Vagina (tissue), 2 donors: ENCODE data around the gene WDR20. TPM values are rescaled to one million over a fixed set of nuclear protein-coding genes. Genes with fewer than 3 reads are reported as not detected.
"Not testable (repeated sequence)": the region's sequence is repeated elsewhere in the genome, so short reads cannot be mapped to it uniquely, and the experiment has no call there.

Source experiments
- DNase-seq, 2 donors: peaks; one replicate each; pipeline ENCODE4 v3.0.0-alpha.2; 2017; ENCODE audit errors: extremely low spot score in 2 of 2
- H3K27ac ChIP-seq: fragments of 200-600 bp; sonication (generic); one replicate; pipeline ENCODE4 v1.5.1; 2019
- H3K27me3 ChIP-seq: fragments of 200-600 bp; sonication (generic); one replicate; pipeline ENCODE4 v1.5.1; 2019
- H3K36me3 ChIP-seq, 2 donors: fragments of 200-600 bp; sonication (generic); one replicate each; pipeline ENCODE4 v1.5.1; 2017 to 2019
- H3K4me1 ChIP-seq: fragments of 200-600 bp; sonication (generic); one replicate; pipeline ENCODE4 v1.5.1; 2019
- H3K4me3 ChIP-seq, 2 donors: fragments of 200-600 bp; sonication (generic); 1 replicate in 1 of 2; 2 replicates in 1 of 2; pipeline ENCODE4 v1.5.1; 2016 to 2019
- H3K9me3 ChIP-seq: fragments of 200-600 bp; sonication (generic); one replicate; pipeline ENCODE4 v1.5.1; 2019
- CTCF ChIP-seq, 3 experiments: fragments of 450-650 bp in 2 of 3; fragments of 200-600 bp in 1 of 3; sonication (generic) in 1 of 3; IDR thresholded peaks; one replicate each; pipeline ENCODE4 v1.5.1; 2017 to 2019; ENCODE audit warnings: antibody characterized with exemption in 3 of 3, mild to moderate bottlenecking in 2 of 3, moderate library complexity in 2 of 3
- POLR2A ChIP-seq, 2 donors: fragments of 450-650 bp; IDR thresholded peaks; one replicate each; pipeline ENCODE4 v1.6.1; 2017; ENCODE audit warnings: antibody characterized with exemption in 2 of 2, mild to moderate bottlenecking in 2 of 2, moderate library complexity in 2 of 2
- POLR2AphosphoS5 ChIP-seq, 2 donors: sonication (generic); formaldehyde crosslinking; IDR thresholded peaks; one replicate each; pipeline ENCODE4 v1.9.0; 2017; ENCODE audit warnings: antibody characterized with exemption in 2 of 2, mild to moderate bottlenecking in 2 of 2, low read depth in 1 of 2; ENCODE audit not compliant: insufficient read depth in 1 of 2
- intact Hi-C: fragments of 100-400 bp; cut with DNase I; formaldehyde crosslinking; loops from one replicate; pipeline ENCODE4 v1.15.1; 2023
- total RNA-seq: library from RNA; depleted of rRNA; stranded (reverse); fragments of >200 nt; gene quantifications from one replicate; pipeline ENCODE4 v1.2.3, GENCODE V29; 2016

WDR20 gene
- total RNA-seq, 1 donor from 2014 or later = 24.8 TPM

- no peak for DNase-seq
- no peak overlapping the region for H3K27ac ChIP-seq
- H3K4me1 ChIP-seq = peaks cover 39% of the 10 kb centered on the region
- TF ChIP-seq POLR2AphosphoS5 (IDR thresholded peaks at IDR 0.05; ENCODE audit: insufficient read depth in 1 of 2, low read depth in 1 of 2) (no peak), POLR2A (IDR thresholded peaks at IDR 0.05) (no peak)
- intact Hi-C loops = no loop called here
- no peak overlapping the region for H3K4me3 ChIP-seq
- no peaks in the 10 kb centered on the region for H3K36me3 ChIP-seq
- no peaks in the 10 kb centered on the region for H3K27me3 ChIP-seq
- no peaks in the 10 kb centered on the region for H3K9me3 ChIP-seq
These were observed 24.5 kb downstream of the WDR20 start for GRCh38 chr14:102164241-102164641.

GRCh38 chr14:102164965-102165364 is 25.3 kb downstream of the WDR20 start:
- no peaks in the 10 kb centered on the region for H3K36me3 ChIP-seq
- no peak overlapping the region for H3K4me3 ChIP-seq
- no peak for DNase-seq
- H3K9me3 ChIP-seq = no peaks in the 10 kb centered on the region
- no peak overlapping the region for H3K27ac ChIP-seq
- intact Hi-C loops = no loop called here
- H3K27me3 ChIP-seq = no peaks in the 10 kb centered on the region
- TF ChIP-seq CTCF (IDR thresholded peaks at IDR 0.05) (no peak), POLR2AphosphoS5 (IDR thresholded peaks at IDR 0.05; ENCODE audit: insufficient read depth in 1 of 2, low read depth in 1 of 2) (no peak), POLR2A (IDR thresholded peaks at IDR 0.05) (no peak)
- peaks cover 36% of the 10 kb centered on the region for H3K4me1 ChIP-seq

DNA sequence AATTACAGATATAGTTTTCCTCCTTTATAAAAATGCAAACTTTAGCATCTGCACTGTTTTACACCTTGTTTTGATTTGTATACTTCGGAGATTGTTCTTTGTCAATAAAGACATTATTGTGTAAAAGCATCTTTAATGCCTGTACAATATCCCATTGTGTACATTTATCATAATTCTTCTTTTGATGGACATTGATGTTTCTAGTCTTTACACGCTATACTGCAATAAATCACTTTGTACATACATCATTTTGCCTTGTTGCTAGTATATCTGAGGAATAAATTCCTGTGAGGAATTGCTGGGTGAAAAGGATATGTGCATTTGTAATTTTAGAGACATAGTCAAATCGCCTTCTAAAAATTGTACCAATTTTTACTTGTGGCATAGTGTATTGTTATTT is 30.4 kb downstream of the WDR20 start:
- intact Hi-C loops = no loop called here
- Histone ChIP-seq H3K27me3 (no peaks in the 10 kb centered on the region), H3K9me3 (no peaks in the 10 kb centered on the region), H3K27ac (no peak overlapping the region), H3K36me3 (no peaks in the 10 kb centered on the region), H3K4me1 (peaks cover 21% of the 10 kb centered on the region), H3K4me3 (no peak overlapping the region)
- TF ChIP-seq POLR2AphosphoS5 (IDR thresholded peaks at IDR 0.05; ENCODE audit: insufficient read depth in 1 of 2, low read depth in 1 of 2) = no peak
- TF ChIP-seq CTCF (IDR thresholded peaks at IDR 0.05) = no peak
- no peak for TF ChIP-seq POLR2A (IDR thresholded peaks at IDR 0.05)
- no peak for DNase-seq

DNA sequence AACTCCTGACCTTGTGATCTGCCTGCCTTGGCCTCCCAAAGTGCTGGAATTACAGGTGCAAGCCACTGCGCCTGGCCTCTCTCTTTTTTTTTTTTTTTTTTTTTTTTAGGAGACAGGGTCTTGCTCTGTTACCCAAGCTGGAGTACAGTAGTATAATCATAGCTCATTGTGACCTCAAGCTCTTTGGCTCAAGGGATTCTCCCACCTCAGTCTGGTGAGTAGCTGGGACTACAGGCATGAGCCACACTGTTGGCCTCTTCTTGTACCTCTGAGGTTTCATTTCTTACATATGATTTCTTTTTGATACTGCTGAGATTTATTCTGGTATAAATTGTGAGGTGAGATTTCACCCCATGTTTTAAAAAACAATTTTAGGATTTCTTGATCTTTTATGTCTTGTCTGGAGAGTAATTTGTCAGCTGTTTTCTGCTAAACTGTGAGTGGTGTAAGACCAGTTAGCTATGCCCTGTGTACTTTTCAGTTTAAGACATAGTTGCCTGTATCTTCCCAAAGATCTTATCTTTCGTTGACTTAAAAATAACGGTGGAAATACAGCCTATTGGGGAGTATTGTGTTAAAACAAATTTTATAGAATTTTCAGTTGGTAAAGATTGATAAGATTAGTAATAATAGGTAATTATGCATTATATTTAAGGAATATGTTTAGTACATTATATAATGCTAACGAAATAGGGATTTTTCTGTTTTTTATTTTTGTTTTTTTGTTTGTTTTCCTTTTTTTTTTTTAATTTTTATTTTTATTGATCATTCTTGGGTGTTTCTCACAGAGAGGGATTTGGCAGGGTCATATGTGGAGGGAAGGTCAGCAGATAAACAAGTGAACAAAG is 31.7 kb downstream of the WDR20 start:
- peaks cover 16% of the 10 kb centered on the region for H3K4me1 ChIP-seq
- H3K4me3 ChIP-seq = no peak overlapping the region
- no peaks in the 10 kb centered on the region for H3K36me3 ChIP-seq
- H3K27me3 ChIP-seq = no peaks in the 10 kb centered on the region
- intact Hi-C loops = no loop called here
- DNase-seq = no peak
- TF ChIP-seq CTCF (IDR thresholded peaks at IDR 0.05) = no peak
- no peak for TF ChIP-seq POLR2AphosphoS5 (IDR thresholded peaks at IDR 0.05; ENCODE audit: insufficient read depth in 1 of 2, low read depth in 1 of 2)
- no peak for TF ChIP-seq POLR2A (IDR thresholded peaks at IDR 0.05)
- H3K9me3 ChIP-seq = no peaks in the 10 kb centered on the region
- no peak overlapping the region for H3K27ac ChIP-seq

- H3K9me3 ChIP-seq, H3K36me3 ChIP-seq, H3K27ac ChIP-seq, DNase-seq, H3K4me3 ChIP-seq, intact Hi-C loops, H3K27me3 ChIP-seq: not testable (repeated sequence)
- H3K4me1 ChIP-seq = peaks cover 16% of the 10 kb centered on the region
These were observed 32.2 kb downstream of the WDR20 start for GRCh38 chr14:102172021-102172272.

DNA sequence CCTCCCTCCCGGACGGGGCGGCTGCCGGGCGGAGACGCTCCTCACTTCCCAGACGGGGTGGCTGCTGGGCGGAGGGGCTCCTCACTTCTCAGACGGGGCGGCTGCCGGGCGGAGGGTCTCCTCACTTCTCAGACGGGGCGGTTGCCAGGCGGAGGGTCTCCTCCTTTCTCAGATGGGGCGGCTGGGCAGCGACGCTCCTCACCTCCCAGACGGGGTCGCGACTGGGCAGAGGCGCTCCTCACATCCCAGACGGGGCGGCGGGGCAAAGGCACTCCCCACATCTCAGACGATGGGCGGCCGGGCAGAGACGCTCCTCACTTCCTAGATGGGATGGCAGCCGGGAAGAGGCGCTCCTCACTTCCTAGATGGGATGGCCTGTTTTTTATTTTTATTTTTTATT is 33.0 kb downstream of the WDR20 start:
- DNase-seq, H3K4me3 ChIP-seq, H3K27me3 ChIP-seq, intact Hi-C loops, H3K36me3 ChIP-seq, H3K9me3 ChIP-seq, H3K27ac ChIP-seq: not testable (repeated sequence)
- H3K4me1 ChIP-seq = peaks cover 22% of the 10 kb centered on the region
